GM19324 (cell line): ENCODE measurements around the gene TTC22.

Experiments
- ATAC-seq: cut with Tn5 transposase; IDR thresholded peaks from one replicate; pipeline ENCODE4 v1.9.1; 2021; ENCODE audit warnings: mild to moderate bottlenecking, moderate library complexity; ENCODE audit not compliant: unreplicated experiment, low FRiP score

TTC22 gene

GRCh38 chr1:54763816-54764132 is 37.3 kb downstream of the TTC22 start:
- no peak for ATAC-seq

- no peak for ATAC-seq
These were observed 42.3 kb downstream of the TTC22 start for GRCh38 chr1:54758678-54759348.

GRCh38 chr1:54757833-54758232 is 43.3 kb downstream of the TTC22 start:
- ATAC-seq: no peak

DNA sequence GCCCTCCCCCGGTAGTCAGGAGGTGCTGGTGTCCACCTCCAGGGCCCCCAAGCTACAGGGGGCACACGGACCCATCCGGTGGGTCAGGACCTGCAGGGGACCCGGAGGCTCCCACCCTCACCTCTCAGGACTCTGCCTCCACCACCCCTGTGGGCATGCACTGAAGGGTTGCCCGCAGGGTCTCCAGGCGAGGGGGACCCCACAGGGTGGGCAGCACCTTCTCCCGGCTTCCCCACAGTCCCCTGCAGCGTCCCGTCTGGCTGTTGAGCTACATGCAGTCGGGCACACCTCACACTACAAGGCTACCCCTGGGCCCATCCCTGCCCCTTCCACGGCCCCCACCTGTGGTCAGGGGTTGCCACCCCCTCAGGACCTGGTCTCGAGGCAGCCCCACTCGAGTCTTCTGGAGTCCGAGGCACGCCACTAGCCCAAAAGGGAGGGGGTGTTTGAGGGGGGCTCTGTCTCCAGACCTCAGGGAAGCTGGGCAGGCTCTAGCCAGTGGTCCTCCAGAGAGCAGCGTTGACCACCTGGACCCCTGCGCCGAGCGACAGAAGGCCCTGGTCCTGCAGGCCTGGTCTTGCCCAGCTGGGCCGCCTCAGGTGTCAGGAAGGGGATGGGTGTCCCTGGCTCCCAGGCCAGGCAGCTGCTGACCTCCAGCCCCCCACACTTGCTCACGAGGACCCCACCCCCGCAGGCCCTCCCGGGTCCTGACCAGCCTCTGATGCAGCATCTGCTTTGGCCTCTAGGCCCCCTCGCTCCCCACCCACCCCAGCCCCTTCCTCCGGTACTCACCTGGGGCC is 46.4 kb downstream of the TTC22 start:
- ATAC-seq: no peak

DNA sequence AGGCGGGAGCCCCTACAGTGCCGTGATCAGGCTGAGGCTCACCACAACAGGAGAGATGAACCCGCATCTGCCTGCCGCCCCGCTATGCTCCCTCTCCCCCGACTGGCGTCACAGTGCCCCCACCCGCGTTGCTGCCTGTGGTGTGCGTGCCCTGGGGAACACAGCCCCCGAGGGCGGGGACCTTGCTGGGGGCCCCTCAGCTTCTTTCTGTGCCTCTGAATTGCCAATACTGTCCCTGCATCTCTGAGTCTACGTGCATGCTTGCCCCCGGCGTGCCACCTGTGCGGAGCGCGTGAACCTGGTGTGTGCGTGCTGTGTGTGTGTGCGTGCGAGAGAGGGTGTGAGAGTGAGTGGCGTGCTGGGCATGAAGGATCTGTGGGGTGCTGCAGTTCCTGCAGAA is 47.1 kb downstream of the TTC22 start:
- ATAC-seq: no peak

DNA sequence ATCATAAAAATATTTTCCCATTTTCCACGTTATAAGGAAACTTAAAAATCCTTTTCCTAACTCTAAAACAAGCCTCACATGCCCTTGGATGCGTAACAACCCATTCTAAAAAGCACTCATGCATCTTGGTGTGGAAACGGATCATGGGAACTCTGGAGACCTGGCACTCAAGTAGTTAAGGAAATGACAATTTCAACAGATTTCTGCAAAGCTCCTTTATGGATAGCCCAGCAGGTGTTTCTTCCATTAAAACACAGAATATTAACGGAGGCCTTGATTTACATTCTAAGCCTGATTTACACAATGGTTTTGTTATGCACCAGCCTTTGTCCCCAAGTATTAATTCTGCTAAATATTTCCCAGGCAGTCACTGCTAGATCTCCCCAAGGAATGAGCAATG is 49.7 kb downstream of the TTC22 start:
- ATAC-seq: no peak

DNA sequence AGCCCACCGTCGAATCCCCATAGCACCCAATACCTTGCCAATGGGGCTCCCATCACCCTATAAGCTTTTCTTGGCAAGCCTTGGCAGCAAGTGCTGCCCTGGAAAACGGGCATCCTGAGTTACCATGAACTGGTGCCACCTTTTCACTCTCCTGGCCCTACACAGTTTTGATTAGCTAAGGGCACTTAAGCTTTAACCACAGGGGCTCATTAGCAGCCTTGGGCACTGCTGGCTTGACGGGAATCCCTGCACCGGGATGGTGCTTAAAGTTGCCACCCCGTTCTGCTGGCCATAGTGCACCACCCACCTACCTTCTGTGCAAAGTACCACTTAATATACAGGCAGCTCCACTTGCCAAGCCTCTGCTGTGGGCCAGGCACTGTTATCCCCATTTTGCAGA is 50.5 kb downstream of the TTC22 start:
- no peak for ATAC-seq

DNA sequence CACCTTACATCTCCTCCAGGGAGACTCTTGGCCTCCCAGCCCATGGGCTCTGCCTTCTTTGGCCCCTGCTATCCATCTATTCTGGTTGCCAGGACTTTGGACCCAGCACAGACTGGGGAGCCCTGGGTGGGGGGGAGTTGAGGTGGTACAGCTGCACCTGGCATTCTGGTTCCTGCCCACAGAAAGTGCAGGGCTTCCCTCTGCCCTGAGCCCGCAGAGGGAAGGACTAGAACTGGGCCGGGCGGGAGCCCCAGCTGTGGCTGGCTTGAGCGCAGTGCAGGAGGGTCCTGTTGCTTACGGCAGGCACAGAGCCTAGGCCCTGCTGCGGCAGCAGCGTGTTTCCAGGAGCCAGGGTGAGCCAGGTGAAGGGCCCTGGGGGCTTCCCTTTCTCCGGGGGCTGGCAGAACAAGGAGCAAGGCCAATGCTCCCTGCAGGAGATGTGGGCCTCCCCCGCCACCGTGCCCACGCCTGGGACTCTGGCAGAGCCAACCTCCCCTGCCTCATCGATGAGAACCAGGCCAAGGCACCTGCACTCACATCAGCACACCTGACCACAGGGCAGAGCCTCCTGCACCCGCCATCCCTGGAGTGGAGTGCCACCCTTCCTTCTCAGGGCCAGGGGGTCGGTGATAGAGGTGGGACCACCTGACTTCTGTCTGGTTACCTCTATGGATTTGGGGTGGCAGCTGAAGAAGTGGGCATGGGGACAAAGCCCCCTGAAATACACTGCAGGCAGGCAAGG is 52.9 kb downstream of the TTC22 start:
- no peak for ATAC-seq

- no peak for ATAC-seq
These were observed 55.3 kb downstream of the TTC22 start for GRCh38 chr1:54745864-54746263.

DNA sequence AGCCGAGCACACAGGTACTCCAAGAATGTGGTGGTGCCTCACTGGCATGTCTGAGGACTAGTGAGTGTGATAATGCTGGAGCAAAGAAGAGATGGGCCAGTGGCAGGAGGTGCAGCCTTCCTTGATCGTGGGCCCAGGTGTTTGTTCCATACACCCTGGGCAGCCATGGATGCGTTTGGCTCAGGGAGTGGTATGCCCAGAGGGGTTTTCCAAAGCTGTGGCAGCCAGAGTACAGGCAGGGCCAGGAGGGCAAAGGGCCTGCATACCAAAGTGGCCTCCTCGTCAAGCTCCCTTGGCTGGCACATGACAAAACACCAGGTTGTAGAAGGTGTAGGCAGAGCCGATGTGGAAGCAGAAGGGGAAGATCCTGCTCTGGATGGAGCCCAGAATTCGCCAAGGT is 55.8 kb downstream of the TTC22 start:
- no peak for ATAC-seq

DNA sequence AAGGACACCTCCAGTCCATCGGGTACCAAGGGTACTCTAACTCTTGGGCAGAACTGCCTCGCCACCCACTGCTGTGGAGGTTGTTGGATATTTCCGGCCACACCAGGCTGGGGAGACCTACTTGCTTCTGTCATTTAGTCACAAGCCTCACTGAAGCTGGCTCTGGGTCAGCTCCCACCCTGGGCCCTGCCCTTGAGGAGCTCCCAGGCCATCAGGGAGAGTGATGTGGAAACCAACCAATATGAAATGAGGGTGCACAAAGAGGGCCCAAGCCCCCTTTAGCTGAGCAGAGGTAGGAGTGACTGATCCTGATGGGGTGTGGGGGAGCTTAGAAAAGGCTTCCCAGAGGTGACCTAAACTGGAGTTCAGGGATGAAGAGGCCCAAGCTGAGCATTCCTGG is 56.4 kb downstream of the TTC22 start:
- ATAC-seq: no peak

- ATAC-seq: no peak
These were observed 57.5 kb downstream of the TTC22 start for GRCh38 chr1:54743416-54744226.

GRCh38 chr1:54742282-54742681 is 58.8 kb downstream of the TTC22 start:
- no peak for ATAC-seq

DNA sequence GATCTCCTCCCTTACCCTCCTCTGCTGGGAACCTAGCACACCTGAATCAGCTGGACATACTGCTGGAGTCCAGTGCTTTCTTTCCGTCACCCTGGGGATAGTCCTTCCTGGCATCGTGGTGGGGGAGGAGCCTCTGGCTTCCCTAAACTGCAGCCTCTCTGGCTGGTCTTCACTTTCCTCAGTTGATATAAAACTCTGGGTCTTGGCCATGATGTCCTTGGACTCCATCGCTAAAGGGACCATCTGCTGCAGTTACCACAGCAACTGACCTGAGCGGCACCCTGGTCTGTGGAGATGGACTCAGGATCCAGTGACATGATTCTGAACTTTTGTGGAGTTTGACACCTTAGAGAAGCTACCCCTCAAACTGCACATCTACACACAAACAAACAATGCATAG is 59.6 kb downstream of the TTC22 start:
- no peak for ATAC-seq

GRCh38 chr1:54738244-54738643 is 62.9 kb downstream of the TTC22 start:
- ATAC-seq: no peak

- ATAC-seq: no peak
These were observed 64.4 kb downstream of the TTC22 start for GRCh38 chr1:54736685-54737084.
